DMS153 treated with DMSO at 0.1 percent for 48 hours (cell line): Measurements from ENCODE around the gene B4GALT4.
"Not testable (repeated sequence)": the region's sequence is repeated elsewhere in the genome, so short reads cannot be mapped to it uniquely, and the experiment has no call there.

Experiments used
- DNase-seq: peaks from one replicate; lab custom pipeline; 2025; ENCODE audit not compliant: unreplicated experiment; lab: John Stamatoyannopoulos, UW

B4GALT4 gene

GRCh38 chr3:119205209-119205608, 35.5 kb downstream of the B4GALT4 start:
- no peak for DNase-seq

- no peak for DNase-seq
These were observed 44.8 kb downstream of the B4GALT4 start for GRCh38 chr3:119195911-119196310.

GRCh38 chr3:119195151-119195476, 45.6 kb downstream of the B4GALT4 start:
- no peak for DNase-seq

GRCh38 chr3:119194237-119195150, 46.2 kb downstream of the B4GALT4 start:
- DNase-seq: no peak

- no peak for DNase-seq
These were observed 48.9 kb downstream of the B4GALT4 start for GRCh38 chr3:119191800-119192199.

DNA sequence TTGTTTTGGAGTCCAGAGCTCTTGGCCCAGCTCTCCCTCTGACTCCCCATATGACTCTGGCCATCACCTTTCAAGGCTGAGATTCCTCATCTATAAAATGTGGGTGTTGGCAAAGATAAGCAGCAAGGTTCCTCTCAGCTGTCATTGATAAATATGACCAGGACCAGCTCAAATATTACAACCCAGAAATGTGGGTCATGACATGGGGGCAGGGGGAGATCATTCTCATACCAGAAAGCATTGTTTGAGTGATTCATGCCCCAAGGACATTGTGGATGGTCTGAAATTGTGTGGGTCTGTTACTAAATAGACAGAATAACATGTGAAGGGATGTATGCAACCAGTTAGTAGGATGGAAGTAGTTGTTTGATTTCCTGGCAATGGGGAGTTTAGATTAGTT, 53.4 kb downstream of the B4GALT4 start:
- DNase-seq: no peak

- DNase-seq: no peak
These were observed 55.7 kb downstream of the B4GALT4 start for GRCh38 chr3:119184796-119185570.

DNA sequence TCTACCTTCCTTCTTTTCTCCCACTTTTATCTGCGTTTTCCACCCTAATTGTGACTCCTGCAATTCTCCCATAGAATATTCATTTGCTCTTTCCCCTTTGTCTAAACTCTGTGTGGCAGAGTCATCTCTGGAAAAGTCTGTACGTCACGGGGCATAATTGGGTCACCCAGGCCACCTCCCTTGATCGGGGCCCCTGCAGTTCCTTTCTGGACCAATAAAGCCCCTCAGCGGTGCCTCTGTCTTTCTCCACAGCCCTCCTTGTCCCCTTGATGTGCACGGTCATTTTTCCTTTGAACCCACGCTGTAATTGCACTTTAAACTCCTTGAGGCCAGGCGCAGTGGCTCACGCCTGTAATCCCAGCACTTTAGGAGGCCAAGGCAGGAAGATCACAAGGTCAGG, 56.6 kb downstream of the B4GALT4 start:
- DNase-seq: no peak

DNA sequence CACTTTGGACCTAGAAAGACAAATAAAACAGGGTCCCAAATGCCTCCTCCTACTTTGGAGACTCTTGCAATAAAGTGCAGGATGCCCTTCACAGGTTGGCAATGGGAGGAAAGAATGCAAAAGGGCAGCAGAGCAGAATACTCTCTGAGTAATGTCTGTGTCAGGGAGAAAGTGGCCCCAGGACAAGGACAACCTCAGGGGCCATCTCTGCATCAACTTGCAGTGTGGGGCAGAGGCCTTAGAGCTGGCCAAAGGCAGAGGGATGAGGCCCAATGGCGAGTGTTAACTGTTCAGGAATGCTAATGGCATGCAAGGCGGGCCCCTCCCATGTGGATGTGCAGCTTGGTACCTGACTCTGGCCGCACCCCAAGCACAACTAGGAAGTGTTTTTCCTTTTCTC, 58.9 kb downstream of the B4GALT4 start:
- DNase-seq: no peak

DNA sequence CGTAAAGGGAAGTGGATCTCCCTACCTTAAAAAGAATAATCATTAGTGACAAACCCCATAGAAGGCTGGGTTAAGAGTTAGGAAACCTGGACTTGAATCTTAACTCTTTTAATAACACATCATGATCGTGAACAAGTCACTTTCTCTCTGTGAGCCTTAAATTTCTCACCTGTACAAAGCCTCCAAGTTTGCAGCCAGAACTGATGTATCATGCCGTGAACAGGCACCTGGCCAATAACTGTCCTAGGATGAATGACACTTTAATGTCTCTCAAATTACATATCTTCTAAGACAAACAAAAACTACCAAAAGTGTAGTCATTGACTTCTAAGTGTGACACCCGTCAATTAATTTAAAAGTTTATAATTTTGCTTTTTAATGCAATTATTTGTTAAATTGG, 63.4 kb downstream of the B4GALT4 start:
- no peak for DNase-seq

DNA sequence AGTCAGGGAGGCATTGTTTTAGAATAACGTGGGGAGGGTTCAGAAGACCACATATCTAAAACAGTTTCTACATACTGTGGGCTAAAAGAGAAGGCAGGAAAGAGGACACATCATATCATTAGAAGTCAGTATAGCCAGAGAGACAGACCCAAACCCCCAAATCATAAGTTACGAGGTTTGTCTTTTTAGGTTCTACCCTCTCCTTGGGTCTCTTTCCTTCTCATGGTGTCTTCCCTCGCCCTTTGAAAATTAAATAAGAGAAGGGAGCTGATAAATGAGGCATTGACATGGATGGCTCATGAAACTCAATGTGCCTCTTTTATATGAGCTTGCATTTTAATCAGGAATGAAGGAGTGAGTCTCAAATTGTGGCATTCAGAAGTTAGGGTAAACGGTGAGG, 63.9 kb downstream of the B4GALT4 start:
- DNase-seq: no peak

- no peak for DNase-seq
These were observed 64.6 kb downstream of the B4GALT4 start for GRCh38 chr3:119175872-119176756.

DNA sequence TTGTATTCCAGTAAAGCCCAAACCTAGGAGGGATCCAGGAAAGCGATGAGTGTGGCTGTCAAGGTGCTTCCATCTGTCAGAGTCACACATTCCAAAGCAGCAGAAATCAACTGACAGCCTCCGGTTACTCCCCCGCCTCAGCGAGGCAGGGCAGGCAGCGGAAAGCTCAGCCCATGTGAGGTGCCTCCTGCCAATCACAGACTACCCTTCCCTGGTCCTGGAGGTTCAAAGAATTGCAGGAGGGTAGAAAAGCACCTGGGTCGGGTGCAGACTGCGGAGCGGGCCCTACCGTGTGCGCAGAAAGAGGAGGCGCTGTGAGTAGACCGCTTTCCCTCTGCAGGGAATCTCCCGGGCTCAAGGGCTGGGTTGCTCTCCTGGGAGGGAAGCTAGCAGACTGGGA, 67.4 kb downstream of the B4GALT4 start, which contains the start of gene UPK1B:
TSS of gene UPK1B (plus strand) at position 274 of the 400 bp plus-strand sequence. CDS start 13,144 bp downstream, outside the sequence.
- DNase-seq: no peak

DNA sequence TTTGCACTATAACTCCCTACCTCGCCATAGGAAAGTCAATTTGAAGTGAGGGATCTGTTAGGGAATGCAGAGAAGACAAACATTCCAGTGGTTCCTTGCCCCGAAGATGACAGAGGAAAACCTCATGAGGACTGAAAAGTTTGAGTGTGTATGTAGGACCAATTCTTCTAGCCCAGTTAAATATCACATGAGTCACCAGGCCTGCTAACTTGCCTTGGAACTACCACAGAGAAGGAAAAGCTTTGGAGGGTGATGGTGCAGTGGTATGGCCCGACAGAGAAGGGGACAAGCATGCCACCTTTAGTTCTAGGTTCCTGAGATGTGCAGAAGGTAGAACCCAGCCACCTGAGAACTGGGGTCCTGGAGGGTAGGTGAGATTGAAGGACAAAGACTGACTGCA, 69.9 kb downstream of the B4GALT4 start:
- DNase-seq: no peak

DNA sequence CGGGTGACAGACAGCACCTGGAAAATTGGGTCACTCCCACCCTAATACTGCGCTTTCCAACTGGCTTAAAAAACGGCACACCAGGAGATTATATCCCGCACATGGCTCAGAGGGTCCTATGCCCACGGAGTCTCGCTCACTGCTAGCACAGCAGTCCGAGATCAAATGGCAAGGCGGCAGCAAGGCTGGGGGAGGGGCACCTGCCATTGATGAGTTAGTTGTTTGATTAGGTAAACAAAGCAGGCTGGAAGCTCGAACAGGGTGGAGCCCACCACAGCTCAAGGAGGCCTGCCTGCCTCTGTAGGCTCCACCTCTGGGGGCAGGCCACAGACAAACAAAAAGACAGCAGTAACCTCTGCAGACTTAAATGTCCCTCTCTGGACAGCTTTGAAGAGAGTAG, 75.9 kb downstream of the B4GALT4 start:
- not testable (repeated sequence) for DNase-seq
